Stimulated activated naive CD8-positive, alpha-beta T cell treated with anti-CD3 and anti-CD28 coated beads, Interleukin-15, Interleukin-2, amounts not matched to agents 100 ng/mL and 50 ng/mL, for 24 hours (primary cell): Measurements from ENCODE around the gene IGF2BP2.
"Not testable (repeated sequence)": the region's sequence is repeated elsewhere in the genome, so short reads cannot be mapped to it uniquely, and the experiment has no call there.

Experiments
- H3K27ac Mint-ChIP-seq: one replicate; pipeline ENCODE4 v1.8.0; 2021; ENCODE audit warnings: mild to moderate bottlenecking, mixed read lengths
- H3K27me3 Mint-ChIP-seq: one replicate; pipeline ENCODE4 v1.8.0; 2021; ENCODE audit warnings: mixed read lengths
- H3K36me3 Mint-ChIP-seq: one replicate; pipeline ENCODE4 v1.8.0; 2021; ENCODE audit warnings: low read depth, mixed read lengths
- H3K4me1 Mint-ChIP-seq: one replicate; pipeline ENCODE4 v1.8.0; 2021; ENCODE audit warnings: low read depth, mixed read lengths
- H3K4me3 Mint-ChIP-seq: one replicate; pipeline ENCODE4 v1.8.0; 2021; ENCODE audit warnings: mild to moderate bottlenecking, mixed read lengths
- H3K9me3 Mint-ChIP-seq: one replicate; pipeline ENCODE4 v1.8.0; 2021; ENCODE audit warnings: mixed read lengths

The IGF2BP2 gene

GRCh38 chr3:185770109-185770508, 54.7 kb downstream of the IGF2BP2 start:
- Mint-ChIP-seq H3K27me3 (peaks cover 15% of the 10 kb centered on the region), H3K4me3 (no peak overlapping the region), H3K27ac (no peak overlapping the region), H3K9me3 (no peaks in the 10 kb centered on the region), H3K36me3 (no peaks in the 10 kb centered on the region), H3K4me1 (no peaks in the 10 kb centered on the region)

DNA sequence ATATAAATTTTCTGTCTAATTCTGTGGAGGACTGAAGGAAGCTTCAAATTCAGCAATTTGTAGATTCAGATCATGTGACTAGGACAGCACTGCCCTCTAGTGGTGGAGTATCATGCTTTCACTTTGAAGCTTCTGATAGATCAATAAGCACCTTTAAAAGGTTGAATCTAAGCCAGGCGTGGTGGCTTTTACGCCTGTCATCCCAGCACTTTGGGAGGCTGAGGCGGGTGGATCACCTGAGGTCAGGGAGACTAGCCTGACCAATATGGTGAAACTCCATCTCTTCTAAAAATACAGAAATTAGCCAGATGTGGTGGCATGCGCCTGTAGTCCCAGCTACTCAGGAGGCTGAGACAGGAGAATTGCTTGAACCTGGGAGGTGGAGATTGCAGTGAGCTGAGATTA, 56.3 kb downstream of the IGF2BP2 start:
- H3K4me1 Mint-ChIP-seq, H3K9me3 Mint-ChIP-seq, H3K36me3 Mint-ChIP-seq, H3K27ac Mint-ChIP-seq, H3K4me3 Mint-ChIP-seq: not testable (repeated sequence)
- peaks cover 25% of the 10 kb centered on the region for H3K27me3 Mint-ChIP-seq

GRCh38 chr3:185767002-185767688, 57.7 kb downstream of the IGF2BP2 start:
- Mint-ChIP-seq H3K4me1 (peaks cover 3% of the 10 kb centered on the region), H3K27me3 (peaks cover 31% of the 10 kb centered on the region), H3K4me3 (no peak overlapping the region), H3K36me3 (no peaks in the 10 kb centered on the region), H3K9me3 (no peaks in the 10 kb centered on the region), H3K27ac (no peak overlapping the region)

GRCh38 chr3:185766329-185767001, 58.4 kb downstream of the IGF2BP2 start:
- Mint-ChIP-seq H3K9me3 (no peaks in the 10 kb centered on the region), H3K4me1 (peaks cover 3% of the 10 kb centered on the region), H3K27ac (no peak overlapping the region), H3K36me3 (no peaks in the 10 kb centered on the region), H3K27me3 (peaks cover 31% of the 10 kb centered on the region), H3K4me3 (no peak overlapping the region)

DNA sequence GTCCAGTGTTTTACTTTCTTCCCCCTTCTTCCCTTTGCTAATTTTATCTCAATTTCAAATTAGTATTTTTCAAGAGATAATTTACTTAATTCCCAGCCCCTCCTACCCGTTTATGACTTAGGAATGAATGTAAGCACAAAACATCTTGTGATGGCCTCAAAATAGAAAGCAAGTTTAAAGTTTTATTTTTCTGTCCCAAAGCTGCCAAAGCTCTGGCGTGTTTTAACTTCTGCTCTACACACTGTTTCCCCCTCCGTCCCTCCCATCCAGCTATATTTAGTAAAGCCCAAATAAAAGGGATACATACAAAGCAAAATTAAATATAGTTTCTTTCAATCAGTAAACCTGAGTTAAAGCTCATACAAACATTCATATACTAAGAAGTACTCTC, 59.9 kb downstream of the IGF2BP2 start:
- no peak overlapping the region for H3K4me3 Mint-ChIP-seq
- peaks cover 31% of the 10 kb centered on the region for H3K27me3 Mint-ChIP-seq
- H3K27ac Mint-ChIP-seq: no peak overlapping the region
- H3K4me1 Mint-ChIP-seq: peaks cover 3% of the 10 kb centered on the region
- H3K9me3 Mint-ChIP-seq: no peaks in the 10 kb centered on the region
- H3K36me3 Mint-ChIP-seq: no peaks in the 10 kb centered on the region

DNA sequence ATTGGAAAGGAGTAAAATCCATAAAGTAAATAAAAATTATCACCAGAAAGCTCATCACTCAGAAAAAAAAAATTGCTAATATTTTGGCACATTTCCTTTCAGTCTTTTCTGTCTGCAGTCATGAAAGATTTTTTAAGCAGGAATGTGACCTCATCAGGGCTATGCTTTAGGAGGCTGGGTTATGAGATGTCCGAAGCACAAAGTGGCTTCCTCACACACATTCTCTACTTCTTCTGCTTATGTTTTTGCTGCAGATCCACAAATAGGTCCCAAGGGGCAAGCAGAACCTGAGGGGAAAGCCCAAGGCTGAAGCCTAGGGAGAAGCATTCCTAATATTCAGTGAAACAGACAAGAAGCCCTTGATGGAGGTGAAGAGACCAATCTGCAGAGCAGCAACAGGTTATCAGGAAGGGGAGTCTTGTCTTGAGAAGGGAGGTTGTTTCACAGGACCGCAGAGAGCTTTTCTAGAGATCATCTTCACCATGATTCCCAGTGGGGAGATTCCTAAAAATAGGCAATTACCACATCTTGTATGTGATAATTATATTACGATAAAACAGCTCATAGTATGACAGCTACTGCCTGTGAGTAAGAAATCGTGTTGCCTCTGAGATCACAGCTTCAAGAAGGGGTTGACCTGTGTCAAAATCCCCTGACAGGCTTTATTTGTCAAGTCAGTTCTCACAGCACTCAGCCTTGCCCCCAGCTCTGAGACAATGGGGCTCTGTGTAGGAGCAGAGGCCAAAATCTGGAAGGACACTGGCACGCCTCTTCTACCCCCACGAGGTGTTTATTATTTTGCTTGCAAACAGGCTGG, 60.5 kb downstream of the IGF2BP2 start:
- no peaks in the 10 kb centered on the region for H3K9me3 Mint-ChIP-seq
- no peak overlapping the region for H3K27ac Mint-ChIP-seq
- H3K27me3 Mint-ChIP-seq: peaks cover 31% of the 10 kb centered on the region
- no peak overlapping the region for H3K4me3 Mint-ChIP-seq
- peaks cover 3% of the 10 kb centered on the region for H3K4me1 Mint-ChIP-seq
- H3K36me3 Mint-ChIP-seq: no peaks in the 10 kb centered on the region

DNA sequence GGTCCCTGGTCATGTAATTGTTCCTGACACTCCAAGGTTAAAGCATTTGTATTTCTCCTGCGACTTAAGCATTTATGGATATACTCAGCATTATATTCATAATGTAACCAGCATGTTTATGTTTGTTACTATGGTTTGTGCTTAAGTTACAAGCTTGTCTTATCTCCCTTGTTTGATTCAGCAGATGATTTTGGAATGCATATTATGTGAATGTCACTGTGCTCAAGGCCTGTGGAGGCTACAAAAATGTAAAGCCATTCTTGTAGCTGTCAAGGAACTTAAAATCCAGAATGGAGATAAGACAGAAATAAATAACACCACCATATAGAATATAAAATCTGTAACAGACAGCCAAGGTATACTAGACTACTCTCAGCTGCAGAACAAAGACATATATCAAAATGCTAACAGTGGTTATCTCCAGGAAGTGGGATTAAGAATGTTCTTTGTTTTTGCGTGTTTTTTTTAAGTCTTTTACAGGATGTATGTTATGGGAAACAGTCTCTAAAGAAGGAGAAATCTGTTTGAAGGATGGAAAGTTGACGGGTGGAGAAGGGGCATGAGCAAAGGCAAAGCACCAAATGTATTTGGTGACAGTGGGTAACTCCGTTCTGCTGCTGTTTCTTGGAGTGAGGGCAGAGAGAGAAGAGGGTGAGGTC, 61.4 kb downstream of the IGF2BP2 start:
- Mint-ChIP-seq H3K27me3 (peaks cover 31% of the 10 kb centered on the region), H3K27ac (no peak overlapping the region), H3K4me3 (no peak overlapping the region), H3K36me3 (no peaks in the 10 kb centered on the region), H3K9me3 (no peaks in the 10 kb centered on the region), H3K4me1 (peaks cover 3% of the 10 kb centered on the region)

- H3K27ac Mint-ChIP-seq: no peak overlapping the region
- H3K36me3 Mint-ChIP-seq: no peaks in the 10 kb centered on the region
- H3K4me1 Mint-ChIP-seq: peaks cover 3% of the 10 kb centered on the region
- H3K27me3 Mint-ChIP-seq: peaks cover 28% of the 10 kb centered on the region
- peaks cover 4% of the 10 kb centered on the region for H3K9me3 Mint-ChIP-seq
- no peak overlapping the region for H3K4me3 Mint-ChIP-seq
Observed at GRCh38 chr3:185760550-185760949, 64.3 kb downstream of the IGF2BP2 start.

GRCh38 chr3:185760088-185760487, 64.8 kb downstream of the IGF2BP2 start:
- H3K9me3 Mint-ChIP-seq: peaks cover 4% of the 10 kb centered on the region
- no peaks in the 10 kb centered on the region for H3K36me3 Mint-ChIP-seq
- H3K4me1 Mint-ChIP-seq: peaks cover 3% of the 10 kb centered on the region
- no peak overlapping the region for H3K4me3 Mint-ChIP-seq
- H3K27ac Mint-ChIP-seq: no peak overlapping the region
- peaks cover 24% of the 10 kb centered on the region for H3K27me3 Mint-ChIP-seq

DNA sequence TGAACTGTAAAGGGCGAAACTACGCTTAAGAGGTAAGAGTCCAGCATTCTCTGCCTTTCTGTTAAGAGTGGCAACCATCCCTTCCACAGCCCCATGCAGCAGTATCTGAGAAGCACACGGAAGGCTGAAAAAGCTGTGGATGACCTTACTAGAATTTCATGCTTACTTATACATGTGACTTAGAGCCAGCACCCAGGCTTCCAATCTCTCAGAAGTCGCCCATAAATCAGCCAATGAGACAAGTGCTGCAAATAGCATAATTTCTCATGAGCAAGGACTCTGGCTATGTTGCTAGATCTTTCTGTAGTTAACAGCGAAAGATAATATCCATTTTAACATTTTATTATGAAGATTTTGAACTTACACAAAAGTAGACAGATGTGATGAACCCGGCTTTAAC, 65.3 kb downstream of the IGF2BP2 start:
- Mint-ChIP-seq H3K27ac (no peak overlapping the region), H3K9me3 (peaks cover 5% of the 10 kb centered on the region), H3K27me3 (peaks cover 20% of the 10 kb centered on the region), H3K4me1 (peaks cover 3% of the 10 kb centered on the region), H3K36me3 (no peaks in the 10 kb centered on the region), H3K4me3 (no peak overlapping the region)

DNA sequence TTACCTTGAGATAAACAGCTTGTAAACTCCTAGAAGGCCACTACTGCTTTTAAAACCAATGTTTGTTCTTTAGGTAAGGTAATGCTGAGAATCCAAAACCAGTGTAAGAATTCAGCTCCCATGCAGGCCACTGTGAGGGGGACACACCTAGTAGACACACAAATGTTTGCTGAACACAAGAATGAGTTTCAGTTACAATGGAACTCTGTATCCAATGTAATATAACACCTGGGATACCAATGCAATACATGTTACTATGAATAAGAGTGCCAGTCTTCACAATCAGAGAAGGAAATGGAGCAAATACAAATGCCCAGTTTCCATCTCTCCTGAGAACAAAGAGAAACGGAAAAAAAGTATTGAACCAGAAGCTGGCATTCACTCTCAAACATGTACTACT, 65.9 kb downstream of the IGF2BP2 start:
- Mint-ChIP-seq H3K27me3 (peaks cover 16% of the 10 kb centered on the region), H3K36me3 (no peaks in the 10 kb centered on the region), H3K4me3 (no peak overlapping the region), H3K4me1 (peaks cover 3% of the 10 kb centered on the region), H3K9me3 (peaks cover 9% of the 10 kb centered on the region), H3K27ac (no peak overlapping the region)

GRCh38 chr3:185757176-185757575, 67.7 kb downstream of the IGF2BP2 start:
- Mint-ChIP-seq H3K9me3 (peaks cover 9% of the 10 kb centered on the region), H3K27me3 (peaks cover 8% of the 10 kb centered on the region), H3K36me3 (no peaks in the 10 kb centered on the region), H3K4me3 (no peak overlapping the region), H3K4me1 (no peaks in the 10 kb centered on the region), H3K27ac (no peak overlapping the region)

- Mint-ChIP-seq H3K36me3 (no peaks in the 10 kb centered on the region), H3K27me3 (peaks cover 8% of the 10 kb centered on the region), H3K4me1 (no peaks in the 10 kb centered on the region), H3K9me3 (peaks cover 9% of the 10 kb centered on the region), H3K27ac (no peak overlapping the region), H3K4me3 (no peak overlapping the region)
Observed at GRCh38 chr3:185756477-185756876, 68.4 kb downstream of the IGF2BP2 start.

- Mint-ChIP-seq H3K4me1 (no peaks in the 10 kb centered on the region), H3K4me3 (no peak overlapping the region), H3K27ac (no peak overlapping the region), H3K36me3 (no peaks in the 10 kb centered on the region), H3K27me3 (peaks cover 8% of the 10 kb centered on the region), H3K9me3 (peaks cover 9% of the 10 kb centered on the region)
Observed at GRCh38 chr3:185754920-185755319, 69.9 kb downstream of the IGF2BP2 start.

DNA sequence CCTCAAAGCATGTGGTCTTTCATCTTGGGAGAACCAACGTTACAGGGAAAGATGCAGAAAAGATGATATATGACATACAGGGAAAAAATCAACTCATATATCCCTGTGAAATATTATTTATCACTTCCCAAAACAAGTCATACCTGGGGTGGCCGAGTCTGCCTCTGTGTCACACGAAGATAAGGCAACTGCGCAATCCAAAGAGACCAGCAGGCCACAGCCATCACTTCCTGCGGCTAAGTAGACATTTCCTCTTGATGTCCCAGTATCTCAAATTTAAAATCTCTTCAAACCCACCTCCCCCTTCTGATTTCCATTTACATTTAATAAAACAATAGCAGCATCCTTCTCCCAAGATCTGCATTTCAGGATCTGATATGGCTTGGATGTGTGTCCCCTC, 71.5 kb downstream of the IGF2BP2 start:
- peaks cover 8% of the 10 kb centered on the region for H3K27me3 Mint-ChIP-seq
- no peaks in the 10 kb centered on the region for H3K36me3 Mint-ChIP-seq
- no peak overlapping the region for H3K4me3 Mint-ChIP-seq
- H3K4me1 Mint-ChIP-seq: no peaks in the 10 kb centered on the region
- no peak overlapping the region for H3K27ac Mint-ChIP-seq
- peaks cover 9% of the 10 kb centered on the region for H3K9me3 Mint-ChIP-seq
